ENCODE data around the gene FOLR2.
A peak's percentile ranks its signal among the peaks of the same experiment; 100 is the strongest.

Gene FOLR2

GRCh38 chr11:72223615-72224563 lies 7.3 kb downstream of the FOLR2 start:
- peaks cover 11% of the 10 kb centered on the region for H3K36me3 ChIP-seq (ENCODE audit: control insufficient read depth, insufficient read depth, low read length)

GRCh38 chr11:72224564-72225410 lies 8.2 kb downstream of the FOLR2 start, which contains the start of gene INPPL1:
INPPL1 (plus strand) TSS chr11:72224767; CDS start chr11:72224985, 218 bp downstream.
- peak; percentile 58 for DNase-seq (ENCODE audit: extremely low read depth, insufficient read length)
- Histone ChIP-seq H3K27me3 (replicated peaks; ENCODE audit: control insufficient read depth, insufficient read depth, low read length) (no peaks in the 10 kb centered on the region), H3K4me3 (replicated peaks; ENCODE audit: low read depth, low read length) (peak within 1 kb of the TSS; percentile 79), H3K36me3 (ENCODE audit: control insufficient read depth, insufficient read depth, low read length) (peaks cover 19% of the 10 kb centered on the region)
- no peak for TF ChIP-seq CTCF (IDR thresholded peaks at IDR 0.05; ENCODE audit: insufficient read depth, low read length, poor library complexity, severe bottlenecking)

More at GRCh38 chr11:72223615-72224563, 7.3 kb downstream of the FOLR2 start:
- Histone ChIP-seq H3K27me3 (replicated peaks; ENCODE audit: control insufficient read depth, insufficient read depth, low read length) (no peaks in the 10 kb centered on the region), H3K4me3 (replicated peaks; ENCODE audit: low read depth, low read length) (peak overlapping the region; percentile 79)
- no peak for TF ChIP-seq CTCF (IDR thresholded peaks at IDR 0.05; ENCODE audit: insufficient read depth, low read length, poor library complexity, severe bottlenecking)
- DNase-seq (ENCODE audit: extremely low read depth, insufficient read length): peak; percentile 82

- peak overlapping the region; percentile 79 for H3K4me3 ChIP-seq (replicated peaks; ENCODE audit: low read depth, low read length)
- peak; percentile 38 for DNase-seq (ENCODE audit: extremely low read depth, insufficient read length)
- TF ChIP-seq CTCF (IDR thresholded peaks at IDR 0.05; ENCODE audit: insufficient read depth, low read length, poor library complexity, severe bottlenecking): no peak
- H3K27me3 ChIP-seq (replicated peaks; ENCODE audit: control insufficient read depth, insufficient read depth, low read length): no peaks in the 10 kb centered on the region
- peaks cover 26% of the 10 kb centered on the region for H3K36me3 ChIP-seq (ENCODE audit: control insufficient read depth, insufficient read depth, low read length)
Measured at GRCh38 chr11:72225411-72225951, 8.9 kb downstream of the FOLR2 start.

- DNase-seq (ENCODE audit: extremely low read depth, insufficient read length): no peak
- no peak overlapping the region for H3K4me3 ChIP-seq (replicated peaks; ENCODE audit: low read depth, low read length)
- H3K36me3 ChIP-seq (ENCODE audit: control insufficient read depth, insufficient read depth, low read length): peaks cover 35% of the 10 kb centered on the region
- TF ChIP-seq CTCF (IDR thresholded peaks at IDR 0.05; ENCODE audit: insufficient read depth, low read length, poor library complexity, severe bottlenecking): no peak
- no peaks in the 10 kb centered on the region for H3K27me3 ChIP-seq (replicated peaks; ENCODE audit: control insufficient read depth, insufficient read depth, low read length)
Measured at GRCh38 chr11:72226701-72227100, 10.1 kb downstream of the FOLR2 start.

- no peaks in the 10 kb centered on the region for H3K27me3 ChIP-seq (replicated peaks; ENCODE audit: control insufficient read depth, insufficient read depth, low read length)
- H3K4me3 ChIP-seq (replicated peaks; ENCODE audit: low read depth, low read length): no peak overlapping the region
- H3K36me3 ChIP-seq (ENCODE audit: control insufficient read depth, insufficient read depth, low read length): peaks cover 38% of the 10 kb centered on the region
- no peak for TF ChIP-seq CTCF (IDR thresholded peaks at IDR 0.05; ENCODE audit: insufficient read depth, low read length, poor library complexity, severe bottlenecking)
- no peak for DNase-seq (ENCODE audit: extremely low read depth, insufficient read length)
Measured at GRCh38 chr11:72227316-72228228, 11.0 kb downstream of the FOLR2 start.
